GM12873 (cell line): Measurements from ENCODE around the gene LMX1A.

Experiments
- TF ChIP-seq, protein P1 (sequence below): IDR thresholded peaks from 2 replicates; pipeline ENCODE4 v1.5.1; 2012; ENCODE audit warnings: low read depth, mild to moderate bottlenecking, moderate library complexity, low read length, control low read depth; ENCODE audit not compliant: insufficient read depth; ENCODE audit errors: missing control alignments

LMX1A gene

GRCh38 chr1:165284454-165284853 is 72.1 kb downstream of the LMX1A start:
- TF ChIP-seq, protein P1, sequence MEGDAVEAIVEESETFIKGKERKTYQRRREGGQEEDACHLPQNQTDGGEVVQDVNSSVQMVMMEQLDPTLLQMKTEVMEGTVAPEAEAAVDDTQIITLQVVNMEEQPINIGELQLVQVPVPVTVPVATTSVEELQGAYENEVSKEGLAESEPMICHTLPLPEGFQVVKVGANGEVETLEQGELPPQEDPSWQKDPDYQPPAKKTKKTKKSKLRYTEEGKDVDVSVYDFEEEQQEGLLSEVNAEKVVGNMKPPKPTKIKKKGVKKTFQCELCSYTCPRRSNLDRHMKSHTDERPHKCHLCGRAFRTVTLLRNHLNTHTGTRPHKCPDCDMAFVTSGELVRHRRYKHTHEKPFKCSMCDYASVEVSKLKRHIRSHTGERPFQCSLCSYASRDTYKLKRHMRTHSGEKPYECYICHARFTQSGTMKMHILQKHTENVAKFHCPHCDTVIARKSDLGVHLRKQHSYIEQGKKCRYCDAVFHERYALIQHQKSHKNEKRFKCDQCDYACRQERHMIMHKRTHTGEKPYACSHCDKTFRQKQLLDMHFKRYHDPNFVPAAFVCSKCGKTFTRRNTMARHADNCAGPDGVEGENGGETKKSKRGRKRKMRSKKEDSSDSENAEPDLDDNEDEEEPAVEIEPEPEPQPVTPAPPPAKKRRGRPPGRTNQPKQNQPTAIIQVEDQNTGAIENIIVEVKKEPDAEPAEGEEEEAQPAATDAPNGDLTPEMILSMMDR = no peak

DNA sequence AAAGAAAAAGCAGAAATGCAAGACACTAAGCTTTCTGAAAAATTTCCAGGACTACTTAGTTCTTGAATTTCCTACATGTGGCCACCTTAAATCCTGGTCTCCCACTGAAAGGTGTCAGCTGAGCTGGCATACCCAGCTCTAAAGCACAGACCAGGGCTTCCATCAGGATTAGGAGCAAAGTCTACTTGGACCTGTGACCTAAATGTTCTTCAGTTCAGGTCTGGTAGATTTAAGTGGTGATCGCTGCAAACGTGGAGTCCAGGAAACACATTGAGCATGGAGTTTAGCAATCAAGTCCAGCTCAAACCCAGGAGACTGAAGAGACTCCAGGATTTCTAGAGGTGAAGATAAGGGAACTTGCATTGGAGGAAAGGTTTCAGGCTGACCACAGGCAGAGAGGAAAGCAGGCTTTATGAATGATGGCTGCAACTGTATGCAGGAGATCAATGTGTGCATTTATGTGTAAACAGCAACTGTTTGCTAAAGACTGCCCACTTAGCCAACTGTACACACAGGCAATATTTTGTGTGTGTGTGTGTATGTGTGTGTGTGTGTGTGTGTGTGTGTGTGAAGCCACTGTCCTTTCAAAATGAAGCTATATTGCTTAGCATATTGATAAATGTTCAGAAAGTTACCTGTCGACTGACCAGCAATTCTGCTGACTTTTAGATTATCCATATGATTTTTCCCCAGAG is 75.2 kb downstream of the LMX1A start:
- TF ChIP-seq, protein P1 = no peak

DNA sequence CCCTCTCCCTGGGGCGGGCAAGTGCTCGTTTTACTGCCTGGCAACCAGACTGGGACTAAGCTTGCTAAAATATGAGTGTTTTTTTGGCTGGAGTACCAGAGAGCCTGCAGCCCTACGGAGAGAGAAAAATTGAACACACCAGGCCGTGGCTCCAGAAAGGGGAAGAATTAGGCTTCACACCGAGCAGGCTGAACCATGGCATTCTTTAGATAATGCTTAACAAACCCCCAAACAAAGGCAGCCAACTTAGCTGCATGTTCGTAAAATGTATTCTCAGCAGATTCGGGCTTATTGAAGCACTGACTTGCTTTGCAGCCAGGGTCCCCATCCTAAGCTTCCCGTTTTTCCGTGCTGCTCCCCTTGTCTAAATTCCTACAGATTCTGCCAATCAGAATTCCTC is 76.6 kb downstream of the LMX1A start:
- TF ChIP-seq, protein P1 = no peak

GRCh38 chr1:165276314-165276713 is 80.2 kb downstream of the LMX1A start:
- TF ChIP-seq, protein P1 = no peak

DNA sequence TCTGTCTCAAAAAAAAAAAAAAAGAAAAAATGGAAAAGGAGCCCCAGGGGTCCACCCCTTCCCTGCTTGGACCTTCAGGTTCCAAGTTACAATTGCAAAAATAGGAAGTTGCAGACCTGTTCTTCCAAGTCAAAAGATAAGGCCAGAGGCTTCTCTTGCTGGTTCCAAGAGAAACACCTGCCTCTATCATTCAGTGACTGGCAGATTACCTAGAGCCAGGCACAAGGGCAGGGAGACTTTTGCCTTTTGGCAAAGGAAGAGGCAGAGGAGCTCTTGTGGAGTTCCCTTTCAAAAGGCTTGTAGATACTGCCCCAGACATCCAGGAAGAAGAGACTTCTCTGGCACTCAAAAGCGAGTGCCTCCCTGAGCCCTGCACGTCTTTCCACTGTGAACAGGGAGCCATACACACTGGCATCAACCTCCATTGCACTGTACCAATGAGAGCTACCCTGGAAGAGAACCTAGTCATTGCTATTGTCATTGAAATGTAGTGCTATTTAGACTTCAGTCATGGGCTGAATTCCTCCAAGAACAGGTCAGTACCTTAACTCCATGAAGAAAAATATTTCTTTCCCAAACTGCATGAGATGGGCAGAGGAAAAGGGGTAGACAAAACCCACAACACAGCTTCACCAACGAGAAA is 91.2 kb downstream of the LMX1A start:
- TF ChIP-seq, protein P1 = no peak

GRCh38 chr1:165259706-165260428 is 96.6 kb downstream of the LMX1A start:
- TF ChIP-seq, protein P1 = no peak

DNA sequence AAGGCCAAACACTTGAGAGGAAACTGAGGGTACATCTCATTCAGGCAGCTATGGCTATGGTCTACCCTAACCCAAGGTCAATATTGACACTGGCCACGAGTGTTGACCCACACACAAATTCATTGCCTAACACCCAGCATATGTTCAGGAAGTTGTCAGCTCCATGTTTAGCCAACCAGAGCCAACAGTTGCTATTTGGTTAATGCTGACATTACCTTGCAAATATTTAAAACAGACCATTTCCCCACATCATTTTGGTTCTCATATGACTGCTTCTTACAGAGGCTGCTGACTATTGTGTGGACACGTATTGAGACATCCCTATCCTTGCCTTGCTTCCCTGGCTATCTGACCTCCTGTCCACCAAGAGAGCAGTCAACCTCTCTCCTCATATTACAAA is 97.3 kb downstream of the LMX1A start:
- TF ChIP-seq, protein P1 = no peak
